ENCODE data around the gene ETV6.

The ETV6 gene

GRCh38 chr12:11805680-11806079, 156.2 kb downstream of the ETV6 start:
- no peak for DNase-seq (ENCODE audit: low read depth)

GRCh38 chr12:11807458-11807857, 158.0 kb downstream of the ETV6 start:
- DNase-seq (ENCODE audit: low read depth) = no peak

- DNase-seq (ENCODE audit: low read depth) = no peak
These were observed 159.5 kb downstream of the ETV6 start for GRCh38 chr12:11808931-11809330.

- DNase-seq (ENCODE audit: low read depth) = no peak
These were observed 160.7 kb downstream of the ETV6 start for GRCh38 chr12:11810206-11810545.

- DNase-seq (ENCODE audit: low read depth) = no peak
These were observed 161.5 kb downstream of the ETV6 start for GRCh38 chr12:11811008-11811407.

- no peak for DNase-seq (ENCODE audit: low read depth)
These were observed 162.7 kb downstream of the ETV6 start for GRCh38 chr12:11812241-11812585.

- DNase-seq (ENCODE audit: low read depth) = no peak
These were observed 163.3 kb downstream of the ETV6 start for GRCh38 chr12:11812586-11813437.

- DNase-seq (ENCODE audit: low read depth) = no peak
These were observed 164.0 kb downstream of the ETV6 start for GRCh38 chr12:11813438-11813813.

GRCh38 chr12:11814374-11814773, 164.9 kb downstream of the ETV6 start:
- DNase-seq (ENCODE audit: low read depth) = no peak

- no peak for DNase-seq (ENCODE audit: low read depth)
These were observed 165.9 kb downstream of the ETV6 start for GRCh38 chr12:11815397-11815796.

GRCh38 chr12:11819643-11820042, 170.2 kb downstream of the ETV6 start:
- no peak for DNase-seq (ENCODE audit: low read depth)

- DNase-seq (ENCODE audit: low read depth) = no peak
These were observed 171.0 kb downstream of the ETV6 start for GRCh38 chr12:11820476-11820875.

- no peak for DNase-seq (ENCODE audit: low read depth)
These were observed 172.1 kb downstream of the ETV6 start for GRCh38 chr12:11821386-11822080.

GRCh38 chr12:11822081-11822834, 172.8 kb downstream of the ETV6 start:
- DNase-seq (ENCODE audit: low read depth) = no peak

- no peak for DNase-seq (ENCODE audit: low read depth)
These were observed 173.6 kb downstream of the ETV6 start for GRCh38 chr12:11823043-11823442.

GRCh38 chr12:11823593-11823992, 174.1 kb downstream of the ETV6 start:
- no peak for DNase-seq (ENCODE audit: low read depth)

- no peak for DNase-seq (ENCODE audit: low read depth)
These were observed 174.6 kb downstream of the ETV6 start for GRCh38 chr12:11824069-11824468.

GRCh38 chr12:11824736-11825135, 175.3 kb downstream of the ETV6 start:
- DNase-seq (ENCODE audit: low read depth) = no peak

- DNase-seq (ENCODE audit: low read depth) = no peak
These were observed 175.8 kb downstream of the ETV6 start for GRCh38 chr12:11825278-11825677.

- no peak for DNase-seq (ENCODE audit: low read depth)
These were observed 177.1 kb downstream of the ETV6 start for GRCh38 chr12:11826574-11826973.

- DNase-seq (ENCODE audit: low read depth) = no peak
These were observed 177.9 kb downstream of the ETV6 start for GRCh38 chr12:11827091-11828061.

- no peak for DNase-seq (ENCODE audit: low read depth)
These were observed 180.3 kb downstream of the ETV6 start for GRCh38 chr12:11829764-11830194.
